Transverse colon (tissue), 3 donors: ENCODE data around the gene AGO1.

Experiments
- EP300 ChIP-seq: sonication (generic); formaldehyde crosslinking; IDR thresholded peaks from one replicate; pipeline ENCODE4 v1.6.1; 2017; ENCODE audit warnings: antibody characterized with exemption, low read depth
- TF ChIP-seq, protein P1 (sequence below), 5 experiments: fragments of 200-600 bp in 3 of 5; fragments of 450-650 bp in 2 of 5; sonication (generic) in 3 of 5; IDR thresholded peaks; 1 replicate in 2 of 5; 2 replicates in 3 of 5; pipeline ENCODE4 v1.5.1; 2016 to 2017; ENCODE audit warnings: antibody characterized with exemption in 5 of 5, inconsistent platforms in 3 of 5, mild to moderate bottlenecking in 2 of 5, moderate library complexity in 1 of 5

DNA sequence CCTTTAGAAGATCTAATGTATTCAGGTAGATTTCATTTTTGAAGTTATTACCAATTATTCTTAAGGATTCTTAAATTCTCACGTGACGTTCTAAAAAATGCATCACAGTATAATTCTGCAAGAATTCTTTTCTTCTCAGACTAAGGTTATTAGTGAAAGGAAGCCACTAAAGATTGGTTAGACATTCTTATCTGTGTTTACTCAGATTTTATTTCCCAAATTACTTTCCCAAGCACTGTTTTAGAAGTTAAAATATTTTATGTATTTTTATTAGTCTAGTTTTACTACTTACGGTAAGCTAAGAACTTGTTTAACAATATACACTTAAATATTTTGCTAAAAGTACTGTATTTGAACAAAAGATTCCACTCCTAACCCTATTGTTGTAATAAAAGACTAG lies 76.3 kb downstream of the AGO1 start:
- no peak for TF ChIP-seq EP300
- TF ChIP-seq, protein P1, sequence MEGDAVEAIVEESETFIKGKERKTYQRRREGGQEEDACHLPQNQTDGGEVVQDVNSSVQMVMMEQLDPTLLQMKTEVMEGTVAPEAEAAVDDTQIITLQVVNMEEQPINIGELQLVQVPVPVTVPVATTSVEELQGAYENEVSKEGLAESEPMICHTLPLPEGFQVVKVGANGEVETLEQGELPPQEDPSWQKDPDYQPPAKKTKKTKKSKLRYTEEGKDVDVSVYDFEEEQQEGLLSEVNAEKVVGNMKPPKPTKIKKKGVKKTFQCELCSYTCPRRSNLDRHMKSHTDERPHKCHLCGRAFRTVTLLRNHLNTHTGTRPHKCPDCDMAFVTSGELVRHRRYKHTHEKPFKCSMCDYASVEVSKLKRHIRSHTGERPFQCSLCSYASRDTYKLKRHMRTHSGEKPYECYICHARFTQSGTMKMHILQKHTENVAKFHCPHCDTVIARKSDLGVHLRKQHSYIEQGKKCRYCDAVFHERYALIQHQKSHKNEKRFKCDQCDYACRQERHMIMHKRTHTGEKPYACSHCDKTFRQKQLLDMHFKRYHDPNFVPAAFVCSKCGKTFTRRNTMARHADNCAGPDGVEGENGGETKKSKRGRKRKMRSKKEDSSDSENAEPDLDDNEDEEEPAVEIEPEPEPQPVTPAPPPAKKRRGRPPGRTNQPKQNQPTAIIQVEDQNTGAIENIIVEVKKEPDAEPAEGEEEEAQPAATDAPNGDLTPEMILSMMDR (IDR thresholded peaks at IDR 0.05), result no peak
